GM12875 (cell line): ENCODE measurements around the gene HIVEP3.

ENCODE experiments used
- H3K4me3 ChIP-seq: one replicate; pipeline ENCODE4 v1.5.1; 2011; ENCODE audit warnings: low read depth, low read length, control low read depth
- TF ChIP-seq, protein P1 (sequence below): IDR thresholded peaks from 2 replicates; pipeline ENCODE4 v1.5.1; 2011; ENCODE audit warnings: low read depth, mild to moderate bottlenecking, control low read depth, inconsistent platforms, low read length, moderate library complexity, borderline replicate concordance; ENCODE audit not compliant: insufficient read depth

The HIVEP3 gene

DNA sequence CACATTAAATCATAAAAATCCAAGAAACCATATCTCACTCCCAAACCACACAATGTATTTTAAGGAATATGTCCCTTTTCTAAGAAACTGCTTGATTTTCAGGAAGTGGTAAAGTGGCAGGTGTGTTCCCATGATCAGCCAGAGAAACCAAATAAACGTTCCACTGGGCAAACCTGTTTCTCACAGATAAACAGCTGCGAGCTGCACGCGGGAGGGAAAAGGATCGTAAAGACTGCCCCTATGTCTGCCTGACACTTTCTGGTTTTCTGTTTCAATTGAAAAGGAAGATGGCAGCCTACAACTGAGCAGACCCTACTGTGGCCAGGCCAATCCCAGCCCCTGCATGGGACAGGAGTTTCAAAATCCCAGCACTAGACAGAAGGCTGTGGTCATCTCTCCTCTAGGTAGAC lies 36.6 kb downstream of the HIVEP3 start:
- H3K4me3 ChIP-seq: no peak overlapping the region
- TF ChIP-seq, protein P1, sequence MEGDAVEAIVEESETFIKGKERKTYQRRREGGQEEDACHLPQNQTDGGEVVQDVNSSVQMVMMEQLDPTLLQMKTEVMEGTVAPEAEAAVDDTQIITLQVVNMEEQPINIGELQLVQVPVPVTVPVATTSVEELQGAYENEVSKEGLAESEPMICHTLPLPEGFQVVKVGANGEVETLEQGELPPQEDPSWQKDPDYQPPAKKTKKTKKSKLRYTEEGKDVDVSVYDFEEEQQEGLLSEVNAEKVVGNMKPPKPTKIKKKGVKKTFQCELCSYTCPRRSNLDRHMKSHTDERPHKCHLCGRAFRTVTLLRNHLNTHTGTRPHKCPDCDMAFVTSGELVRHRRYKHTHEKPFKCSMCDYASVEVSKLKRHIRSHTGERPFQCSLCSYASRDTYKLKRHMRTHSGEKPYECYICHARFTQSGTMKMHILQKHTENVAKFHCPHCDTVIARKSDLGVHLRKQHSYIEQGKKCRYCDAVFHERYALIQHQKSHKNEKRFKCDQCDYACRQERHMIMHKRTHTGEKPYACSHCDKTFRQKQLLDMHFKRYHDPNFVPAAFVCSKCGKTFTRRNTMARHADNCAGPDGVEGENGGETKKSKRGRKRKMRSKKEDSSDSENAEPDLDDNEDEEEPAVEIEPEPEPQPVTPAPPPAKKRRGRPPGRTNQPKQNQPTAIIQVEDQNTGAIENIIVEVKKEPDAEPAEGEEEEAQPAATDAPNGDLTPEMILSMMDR: no peak

DNA sequence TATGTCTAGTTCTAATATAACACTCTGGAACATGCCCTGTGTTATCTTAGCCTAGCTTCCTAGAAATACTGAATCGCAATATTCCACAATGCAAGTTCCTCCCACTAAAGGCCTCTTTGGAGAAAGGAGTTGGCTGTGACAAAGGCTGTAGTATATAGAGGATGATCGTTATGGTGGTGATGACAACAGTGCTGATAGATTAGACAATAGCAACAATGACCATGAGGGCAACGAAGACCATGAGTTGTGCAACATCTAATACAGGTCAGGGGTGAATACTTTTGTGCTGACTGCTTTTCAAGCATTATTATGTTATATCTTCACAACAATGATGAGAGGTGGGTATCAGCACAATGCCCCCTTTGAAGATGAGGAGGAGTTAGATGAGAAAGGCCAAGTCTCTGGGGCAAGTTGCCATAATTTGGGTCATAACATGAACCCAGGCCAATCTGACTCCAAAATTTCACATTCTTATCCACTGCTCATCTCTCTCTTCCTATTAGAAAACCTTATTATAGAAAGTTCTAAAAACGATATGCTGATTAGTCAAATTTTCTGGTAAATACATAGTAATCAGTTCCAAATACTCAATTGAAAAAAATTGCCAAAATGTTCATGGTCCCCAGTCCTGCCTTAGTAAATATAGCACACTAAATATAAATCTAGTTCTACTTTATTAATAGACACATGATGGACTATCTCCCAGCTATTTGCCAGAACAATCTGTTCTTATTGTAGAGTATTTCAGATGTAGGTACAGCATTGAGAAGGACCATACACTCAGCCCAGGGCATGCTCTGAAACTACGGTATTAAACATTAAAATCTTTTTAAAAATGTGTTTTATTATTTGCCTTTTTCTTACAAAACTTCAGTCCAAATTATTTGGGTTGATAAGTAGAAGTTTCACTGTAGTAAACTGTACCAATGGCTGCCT lies 37.5 kb downstream of the HIVEP3 start:
- H3K4me3 ChIP-seq: no peak overlapping the region
- TF ChIP-seq, protein P1: no peak

DNA sequence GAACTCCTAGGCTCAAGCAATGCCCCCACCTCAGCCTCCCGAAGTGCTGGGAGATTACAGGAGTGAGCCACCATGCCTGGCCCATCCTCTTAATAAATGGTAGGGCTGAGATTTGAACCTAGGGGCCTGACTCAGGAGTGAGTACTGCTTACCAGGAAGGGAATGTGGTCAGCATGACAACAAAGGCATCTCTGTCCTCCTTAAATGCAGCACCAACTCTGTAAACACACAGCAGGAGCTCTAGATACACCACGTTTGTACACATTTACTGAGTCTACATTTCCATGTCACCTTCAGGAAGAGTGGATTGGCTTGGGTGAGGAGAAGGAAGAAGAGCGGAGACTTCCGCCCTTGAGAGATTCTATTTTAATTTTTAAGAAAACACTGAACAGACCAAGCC lies 38.5 kb downstream of the HIVEP3 start:
- TF ChIP-seq, protein P1: no peak
- H3K4me3 ChIP-seq: no peak overlapping the region

DNA sequence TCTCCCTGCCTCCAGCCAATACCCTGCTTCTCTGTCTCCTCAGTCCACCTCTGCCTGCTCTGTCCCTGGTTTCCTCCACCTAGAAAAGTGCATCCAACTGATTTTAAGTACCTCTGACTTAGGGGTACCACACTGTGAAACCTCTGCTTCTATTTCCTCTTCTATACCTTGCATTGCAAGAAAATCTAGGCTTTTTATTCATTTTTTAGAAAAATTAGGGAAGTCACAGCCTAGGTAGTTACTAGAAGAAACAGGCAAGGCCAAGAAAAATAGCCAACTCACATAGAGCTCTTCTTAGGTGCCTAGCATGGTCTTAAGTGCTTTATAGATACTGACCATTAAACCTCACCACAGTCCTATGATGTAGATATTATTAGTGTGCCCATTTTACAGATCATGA lies 39.1 kb downstream of the HIVEP3 start:
- no peak overlapping the region for H3K4me3 ChIP-seq
- TF ChIP-seq, protein P1: no peak

DNA sequence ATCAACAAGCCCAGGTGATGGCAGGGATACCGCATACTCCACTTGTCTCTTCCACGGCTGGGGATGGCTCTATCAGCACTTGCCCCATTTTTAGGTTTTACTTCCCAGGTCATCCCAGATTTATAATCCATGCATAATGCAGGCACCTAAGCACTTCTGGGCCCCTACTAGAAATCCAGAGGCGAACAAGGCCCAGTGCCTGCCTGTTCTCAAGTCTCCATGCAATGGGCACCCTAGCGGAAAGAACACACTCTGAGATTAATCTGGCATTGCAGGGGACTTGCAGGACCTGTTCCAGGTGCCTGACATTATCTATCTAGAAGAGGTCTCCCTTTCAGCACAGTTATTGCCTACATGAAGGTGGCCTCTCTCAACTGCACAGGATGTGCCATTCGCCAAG lies 39.8 kb downstream of the HIVEP3 start:
- no peak overlapping the region for H3K4me3 ChIP-seq
- TF ChIP-seq, protein P1: no peak

DNA sequence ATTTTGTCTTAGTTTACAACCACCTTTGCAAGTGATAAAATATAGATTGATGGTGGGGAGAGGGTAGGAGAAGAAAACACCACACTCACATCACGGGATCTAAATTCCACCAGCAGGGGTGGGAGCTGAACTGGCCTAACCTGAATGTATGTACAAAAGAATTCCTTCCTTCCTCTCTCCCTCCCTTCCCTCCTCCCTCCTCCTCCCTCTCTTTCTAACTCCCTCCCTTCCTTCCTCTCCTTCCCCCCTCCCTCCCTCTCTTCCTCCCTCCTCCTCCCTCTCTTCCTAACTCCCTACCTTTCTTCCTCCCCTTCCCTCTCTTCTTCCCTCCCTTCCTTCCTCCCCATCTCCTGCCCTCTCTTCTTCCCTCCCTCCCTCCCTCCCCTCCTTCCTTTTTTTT lies 40.2 kb downstream of the HIVEP3 start:
- H3K4me3 ChIP-seq: no peak overlapping the region
- TF ChIP-seq, protein P1: no peak

DNA sequence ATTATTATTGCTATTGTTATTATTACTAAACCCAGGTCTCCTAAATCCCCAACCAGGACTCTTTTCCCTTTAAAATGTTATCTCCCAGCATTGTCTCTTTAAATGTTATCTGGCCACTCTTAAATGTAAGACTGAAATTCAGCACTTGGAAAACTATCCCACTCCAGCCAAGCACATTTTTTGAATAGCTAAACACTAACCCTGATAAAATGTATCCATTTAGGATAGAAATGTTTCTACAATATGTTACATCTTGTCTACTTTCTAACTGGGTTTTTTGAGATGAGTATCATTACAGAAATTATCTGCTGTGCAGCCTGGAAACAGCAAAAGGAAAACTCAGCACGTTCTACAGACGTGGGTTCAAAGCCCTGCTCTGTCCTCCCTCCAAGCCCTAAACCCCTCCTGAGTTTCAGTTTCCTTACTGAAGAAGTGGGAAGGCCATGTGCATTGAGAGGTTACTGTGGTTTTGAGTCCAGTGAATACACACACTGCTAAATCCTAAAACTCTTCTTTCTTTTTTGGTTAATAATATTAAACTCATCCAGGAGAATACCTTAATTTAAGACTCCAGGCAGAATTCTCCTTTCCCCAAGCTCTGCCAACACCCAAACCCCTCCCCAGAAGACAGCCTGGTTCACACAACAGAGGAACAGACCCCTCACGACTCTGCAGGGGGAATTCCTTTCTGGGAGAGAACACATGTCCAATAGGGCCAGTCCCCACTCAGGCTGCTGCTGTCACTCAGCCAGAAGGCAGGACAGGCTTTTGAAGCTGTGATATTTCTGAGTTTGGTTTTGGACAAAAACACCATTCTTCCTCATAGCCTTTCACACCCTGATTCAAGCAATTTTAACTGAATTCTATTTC lies 41.9 kb downstream of the HIVEP3 start:
- TF ChIP-seq, protein P1: no peak
- H3K4me3 ChIP-seq: no peak overlapping the region
